GM18868 (cell line): ENCODE measurements around the gene OR2AK2.

Experiments
- ATAC-seq: cut with Tn5 transposase; IDR thresholded peaks from one replicate; pipeline ENCODE4 v1.9.1; 2021; ENCODE audit warnings: mild to moderate bottlenecking, moderate library complexity; ENCODE audit not compliant: unreplicated experiment

OR2AK2 gene

DNA sequence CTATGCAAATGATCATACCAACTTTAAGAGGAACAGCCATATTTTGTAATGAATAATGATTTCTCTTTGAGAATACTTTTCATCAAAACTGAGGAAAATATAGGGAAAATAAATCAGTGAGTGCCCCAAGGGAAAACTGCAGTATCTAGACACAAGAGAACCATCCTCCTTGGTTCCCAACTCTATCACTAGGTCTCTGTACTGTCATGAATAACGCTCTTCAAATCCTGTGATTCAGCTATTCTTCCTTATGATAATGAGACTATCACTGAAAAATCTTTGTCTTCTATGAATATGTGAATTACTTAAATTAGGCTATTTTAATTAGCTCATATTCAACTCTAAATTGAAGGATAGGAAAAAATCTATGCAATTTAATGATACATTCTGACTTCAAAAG lies 50.8 kb downstream of the OR2AK2 start:
- ATAC-seq, result no peak
